Naive thymus-derived CD4-positive, alpha-beta T cell (primary cell): Measurements from ENCODE around the gene COL1A2. TPM values are rescaled to one million over a fixed set of nuclear protein-coding genes. Genes with fewer than 3 reads are reported as not detected.

Experiments used
- ATAC-seq: fragments of 150-1000 bp; cut with Tn5 transposase; 2 replicates; pipeline ENCODE4 v1.10.0; 2021; ENCODE audit warnings: mild to moderate bottlenecking, moderate library complexity
- CTCF ChIA-PET: fragments of 350-600 bp; sonication (Branson Sonifier 250); formaldehyde crosslinking; loops from one replicate; lab custom pipeline; 2021; ENCODE audit warnings: antibody characterized with exemption; lab: Charles Lee
- POLR2A ChIA-PET: fragments of 350-600 bp; sonication (Branson Sonifier 250); formaldehyde crosslinking; loops from one replicate; lab custom pipeline; 2021; ENCODE audit warnings: antibody characterized with exemption, inconsistent platforms; lab: Charles Lee
- DNase-seq, 9 donors: peaks; one replicate each; pipeline versions ENCODE4 v3.0.0 to v3.0.0-alpha.2; 2020 to 2022; ENCODE audit warnings: mixed read lengths in 1 of 9
- H3K27ac ChIP-seq: one replicate; pipeline ENCODE4 v1.7.0; 2013; ENCODE audit warnings: mild to moderate bottlenecking, low read depth, low read length, moderate library complexity
- H3K27me3 ChIP-seq, 2 donors: one replicate each; pipeline ENCODE4 v1.7.0; 2013; ENCODE audit warnings: low read length in 2 of 2, mild to moderate bottlenecking in 2 of 2, moderate library complexity in 2 of 2; ENCODE audit not compliant: control insufficient read depth in 2 of 2, insufficient read depth in 2 of 2
- H3K36me3 ChIP-seq, 3 experiments: 1 replicate in 2 of 3; 2 replicates in 1 of 3; pipeline ENCODE4 v1.7.0; 2013; ENCODE audit warnings: low read length in 3 of 3, mild to moderate bottlenecking in 3 of 3, moderate library complexity in 1 of 3; ENCODE audit not compliant: insufficient read depth in 3 of 3, control insufficient read depth in 2 of 3
- H3K4me1 ChIP-seq, 2 donors: one replicate each; pipeline ENCODE4 v1.7.0; 2013; ENCODE audit warnings: low read length in 2 of 2, mild to moderate bottlenecking in 2 of 2, moderate library complexity in 1 of 2; ENCODE audit not compliant: control insufficient read depth in 2 of 2, insufficient read depth in 2 of 2
- H3K4me3 ChIP-seq: 2 replicates; pipeline ENCODE4 v1.7.0; 2013; ENCODE audit warnings: mild to moderate bottlenecking, low read length
- H3K9me3 ChIP-seq, 3 experiments: 1 replicate in 2 of 3; 2 replicates in 1 of 3; pipeline ENCODE4 v1.7.0; 2013; ENCODE audit warnings: low read length in 3 of 3; ENCODE audit not compliant: control insufficient read depth in 2 of 3
- H3K27ac Mint-ChIP-seq, 9 donors: one replicate each; pipeline ENCODE4 v1.8.0; 2020 to 2022; ENCODE audit warnings: mixed read lengths in 9 of 9, mild to moderate bottlenecking in 8 of 9, moderate library complexity in 5 of 9, inconsistent platforms in 2 of 9
- H3K27me3 Mint-ChIP-seq, 5 donors: one replicate each; pipeline ENCODE4 v1.8.0; 2021 to 2022; ENCODE audit warnings: mixed read lengths in 5 of 5, mild to moderate bottlenecking in 1 of 5
- H3K36me3 Mint-ChIP-seq, 5 donors: one replicate each; pipeline ENCODE4 v1.8.0; 2020 to 2022; ENCODE audit warnings: mixed read lengths in 5 of 5, mild to moderate bottlenecking in 3 of 5, inconsistent platforms in 1 of 5
- H3K4me1 Mint-ChIP-seq, 7 donors: one replicate each; pipeline ENCODE4 v1.8.0; 2020 to 2022; ENCODE audit warnings: mixed read lengths in 7 of 7, mild to moderate bottlenecking in 3 of 7, inconsistent platforms in 1 of 7
- H3K4me3 Mint-ChIP-seq, 10 donors: one replicate each; pipeline ENCODE4 v1.8.0; 2020 to 2022; ENCODE audit warnings: mild to moderate bottlenecking in 10 of 10, mixed read lengths in 10 of 10, moderate library complexity in 6 of 10, inconsistent platforms in 2 of 10
- H3K9me3 Mint-ChIP-seq, 11 donors: one replicate each; pipeline ENCODE4 v1.8.0; 2020 to 2022; ENCODE audit warnings: mixed read lengths in 11 of 11, mild to moderate bottlenecking in 4 of 11, inconsistent platforms in 1 of 11, moderate library complexity in 1 of 11
- intact Hi-C, 2 donors: fragments of 100-400 bp; cut with micrococcal nuclease; formaldehyde crosslinking; loops; one replicate each; pipeline ENCODE4 v1.15.1; 2023
- polyA plus RNA-seq, 2 donors: library from polyadenylated mRNA; unstranded; fragments of 300-500 nt; fragmentation: Illumina TruSeq; gene quantifications; one replicate each; pipeline ENCODE4 v1.2.3, GENCODE V29; 2021
- total RNA-seq, 6 experiments: library from RNA in 5 of 6; stranded (reverse) in 5 of 6; gene quantifications; 1 replicate in 5 of 6; 2 replicates in 1 of 6; pipeline ENCODE4 v1.2.3 and lab custom pipeline; 2021 to 2026

The COL1A2 gene
- total and polyA plus RNA-seq, 7 experiments from 2014 or later: 0.32 to 5.7 (median 0.41) TPM; not detected in 4

DNA sequence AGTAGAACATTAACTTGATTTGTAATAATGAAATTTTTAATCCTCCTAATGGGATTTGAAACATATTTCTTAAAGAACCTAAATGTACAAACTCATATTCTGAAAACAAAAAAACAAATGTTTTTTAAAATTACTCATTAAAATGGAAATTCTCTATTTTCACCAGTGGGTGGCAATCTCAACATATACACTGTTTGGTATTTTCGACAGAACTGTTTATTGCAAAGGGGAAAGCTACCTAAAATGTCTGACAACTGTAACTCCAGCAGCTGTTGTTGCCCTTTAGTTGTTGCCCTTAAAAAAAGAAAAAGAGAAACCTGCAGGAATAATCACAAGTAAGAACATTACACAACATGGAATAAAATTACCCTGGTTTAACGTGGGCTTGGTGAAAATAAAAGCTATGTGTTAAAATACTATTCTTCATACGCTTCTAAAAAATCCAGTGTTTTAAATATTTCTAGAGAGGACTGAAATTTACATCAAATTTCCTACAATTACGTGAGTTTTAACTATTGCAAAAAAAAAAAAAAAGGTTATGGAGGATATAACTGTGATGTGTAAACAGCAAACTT is 54.5 kb downstream of the COL1A2 start:
- H3K27ac Mint-ChIP-seq: no peak overlapping the region
- H3K4me1 Mint-ChIP-seq: no peaks in the 10 kb centered on the region
- no peaks in the 10 kb centered on the region for H3K9me3 Mint-ChIP-seq
- peak; percentile 60 for ATAC-seq
- Histone ChIP-seq H3K36me3 (no peaks in the 10 kb centered on the region), H3K4me1 (no peaks in the 10 kb centered on the region), H3K4me3 (no peak overlapping the region), H3K9me3 (no peaks in the 10 kb centered on the region), H3K27me3 (peaks cover 0 to 2% of the 10 kb centered on the region in 2 donors), H3K27ac (no peak overlapping the region)
- ChIA-PET CTCF (interaction anchor here (0.6 to 2.5 kb wide), 6 partner anchors 9 to 1031 kb away, joined by 3 to 25 read pairs (median 6); no protein-coding TSS in a partner anchor), POLR2A (no interaction called here)
- peaks cover 7 to 19% (median 11%) of the 10 kb centered on the region in 5 donors for H3K27me3 Mint-ChIP-seq
- no peaks in the 10 kb centered on the region for H3K36me3 Mint-ChIP-seq
- intact Hi-C loops: loop anchor here (1.0 to 10.0 kb wide), 6 partner anchors 61 to 1243 kb away; partner anchors contain the start of gene SGCE (in 1 of the 2)
- no peak overlapping the region for H3K4me3 Mint-ChIP-seq
- peak in 6 of 9 donors; percentile 0 to 45 (median 24) for DNase-seq

DNA sequence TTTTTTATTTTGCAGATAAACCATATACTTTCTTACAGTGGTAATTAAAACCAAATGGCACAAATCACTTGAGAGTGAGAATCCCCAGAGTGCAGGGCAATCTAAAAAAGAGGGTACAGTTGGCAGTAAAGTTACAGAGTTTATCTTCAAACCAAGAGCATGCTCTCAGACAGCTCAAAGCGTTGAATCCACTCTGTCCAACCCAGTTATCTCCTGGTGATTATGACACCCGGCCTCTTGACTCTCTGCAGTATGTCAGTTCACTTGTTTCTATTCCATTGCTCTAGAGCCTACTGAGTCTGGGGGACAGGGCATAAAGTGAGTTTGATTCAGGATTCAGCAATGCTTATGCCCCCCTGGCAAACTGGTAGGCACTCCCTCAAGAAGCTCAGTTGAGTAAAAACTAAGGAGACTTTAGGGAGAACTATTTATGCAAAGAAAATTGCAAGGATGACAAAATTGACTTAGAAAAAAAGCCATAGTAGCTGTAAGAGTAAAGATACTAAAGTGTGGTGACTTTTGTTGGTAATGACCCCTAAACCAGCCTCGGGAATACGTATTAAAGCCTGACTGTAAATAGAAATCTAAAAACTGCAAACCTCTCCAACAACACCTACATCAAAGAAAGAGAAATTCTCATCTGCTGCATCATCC is 55.5 kb downstream of the COL1A2 start:
- intact Hi-C loops: no loop called here
- H3K27me3 ChIP-seq: peaks cover 0 to under 1% of the 10 kb centered on the region in 2 donors
- no peaks in the 10 kb centered on the region for H3K9me3 ChIP-seq
- ChIA-PET POLR2A (no interaction called here), CTCF (interaction anchor here (0.6 to 2.5 kb wide), 6 partner anchors 9 to 1030 kb away, joined by 3 to 25 read pairs (median 5); no protein-coding TSS in a partner anchor)
- no peaks in the 10 kb centered on the region for H3K4me1 ChIP-seq
- no peaks in the 10 kb centered on the region for H3K36me3 ChIP-seq
- no peaks in the 10 kb centered on the region for H3K9me3 Mint-ChIP-seq
- H3K4me3 ChIP-seq: no peak overlapping the region
- H3K4me3 Mint-ChIP-seq: no peak overlapping the region
- H3K27ac ChIP-seq: no peak overlapping the region
- H3K27ac Mint-ChIP-seq: no peak overlapping the region
- peaks cover 3 to 19% (median 7%) of the 10 kb centered on the region in 5 donors for H3K27me3 Mint-ChIP-seq
- ATAC-seq (no peak), DNase-seq (no peak)
- no peaks in the 10 kb centered on the region for H3K36me3 Mint-ChIP-seq
- H3K4me1 Mint-ChIP-seq: no peaks in the 10 kb centered on the region

DNA sequence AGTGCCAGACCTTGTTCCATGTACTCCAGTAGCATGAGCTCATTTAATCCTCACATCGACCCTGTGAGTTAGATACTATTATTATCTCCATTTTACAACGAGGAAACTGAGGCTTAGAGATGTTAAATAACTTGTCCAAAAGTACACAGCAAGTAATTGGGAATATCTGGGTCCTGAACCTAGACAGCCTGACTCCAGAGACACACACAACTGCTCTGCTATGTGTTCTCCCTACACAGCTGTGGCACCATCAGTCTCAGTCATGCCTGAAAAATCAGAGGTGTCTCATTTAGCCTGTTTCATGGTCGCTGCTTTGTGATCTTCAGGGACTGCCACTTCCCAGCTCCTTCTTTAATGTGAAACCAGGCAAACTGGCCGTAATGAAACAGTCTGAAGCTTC is 56.5 kb downstream of the COL1A2 start:
- intact Hi-C loops: no loop called here
- no peaks in the 10 kb centered on the region for H3K4me1 ChIP-seq
- DNase-seq (no peak), ATAC-seq (no peak)
- Mint-ChIP-seq H3K4me1 (no peaks in the 10 kb centered on the region), H3K27ac (no peak overlapping the region), H3K36me3 (no peaks in the 10 kb centered on the region), H3K9me3 (no peaks in the 10 kb centered on the region), H3K27me3 (peaks cover 0 to 11% (median 7%) of the 10 kb centered on the region in 5 donors), H3K4me3 (no peak overlapping the region)
- H3K9me3 ChIP-seq: no peaks in the 10 kb centered on the region
- no peaks in the 10 kb centered on the region for H3K36me3 ChIP-seq
- H3K4me3 ChIP-seq: no peak overlapping the region
- no peak overlapping the region for H3K27ac ChIP-seq
- ChIA-PET CTCF (interaction anchor here (0.6 to 2.0 kb wide), 3 partner anchors 590 to 1029 kb away, joined by 3 to 10 read pairs (median 3); no protein-coding TSS in a partner anchor), POLR2A (no interaction called here)
- no peaks in the 10 kb centered on the region for H3K27me3 ChIP-seq

DNA sequence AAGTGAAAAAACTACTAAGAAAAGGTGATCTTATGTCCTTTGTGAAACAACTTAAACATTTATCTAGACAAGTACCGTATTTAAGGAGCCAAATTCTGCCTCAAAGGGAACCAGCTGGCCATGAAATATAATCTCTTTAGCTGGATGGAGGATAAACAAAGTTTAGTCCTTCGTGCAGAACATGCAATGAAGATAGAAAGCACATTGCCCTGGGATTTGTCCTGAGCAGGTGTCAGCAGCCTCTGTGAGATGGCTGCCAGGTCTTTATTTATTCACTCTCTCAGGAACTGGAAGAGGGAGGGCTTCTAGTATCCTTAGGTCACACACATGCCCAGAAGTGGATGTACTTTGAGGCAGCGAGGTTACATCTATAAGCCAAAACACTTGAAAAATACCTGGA is 57.5 kb downstream of the COL1A2 start:
- H3K27me3 Mint-ChIP-seq: peaks cover 0 to 11% (median 7%) of the 10 kb centered on the region in 5 donors
- CTCF ChIA-PET: interaction anchor here (1.0 kb wide), 1 partner anchor 1024 kb away, joined by 6 read pairs; no protein-coding TSS in a partner anchor
- Histone ChIP-seq H3K36me3 (no peaks in the 10 kb centered on the region), H3K27ac (no peak overlapping the region), H3K4me3 (no peak overlapping the region), H3K27me3 (no peaks in the 10 kb centered on the region), H3K4me1 (no peaks in the 10 kb centered on the region), H3K9me3 (no peaks in the 10 kb centered on the region)
- intact Hi-C loops: no loop called here
- POLR2A ChIA-PET: no interaction called here
- no peaks in the 10 kb centered on the region for H3K9me3 Mint-ChIP-seq
- H3K4me1 Mint-ChIP-seq: peaks cover 0 to 1% (median 0%) of the 10 kb centered on the region in 7 donors
- no peak overlapping the region for H3K4me3 Mint-ChIP-seq
- ATAC-seq (no peak), DNase-seq (no peak)
- no peaks in the 10 kb centered on the region for H3K36me3 Mint-ChIP-seq
- no peak overlapping the region for H3K27ac Mint-ChIP-seq

DNA sequence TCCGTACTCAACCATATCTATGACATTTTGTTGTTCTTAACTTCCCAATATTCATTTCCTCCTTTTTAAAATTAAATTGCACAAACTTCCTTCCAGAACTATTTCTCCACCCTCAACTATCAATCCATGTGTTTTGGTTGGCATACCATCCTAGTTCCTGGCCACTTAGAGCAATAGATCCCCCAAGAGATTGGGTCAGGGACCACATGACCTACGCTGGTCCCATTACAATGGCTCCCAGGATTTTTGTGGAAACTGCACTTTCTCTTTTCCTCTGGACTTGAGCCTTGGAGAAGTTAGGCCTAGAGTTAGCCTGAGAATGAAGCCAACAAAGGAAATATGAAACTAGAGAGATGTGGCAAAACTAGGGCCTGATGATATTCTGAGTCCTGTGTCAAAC is 59.2 kb downstream of the COL1A2 start:
- no peak for DNase-seq
- Histone ChIP-seq H3K4me1 (no peaks in the 10 kb centered on the region), H3K27ac (no peak overlapping the region), H3K4me3 (no peak overlapping the region), H3K27me3 (no peaks in the 10 kb centered on the region), H3K9me3 (no peaks in the 10 kb centered on the region), H3K36me3 (no peaks in the 10 kb centered on the region)
- Mint-ChIP-seq H3K4me3 (no peak overlapping the region), H3K4me1 (peaks cover 0 to 1% (median 0%) of the 10 kb centered on the region in 7 donors), H3K27ac (no peak overlapping the region), H3K36me3 (no peaks in the 10 kb centered on the region), H3K27me3 (peaks cover 0 to 11% (median 7%) of the 10 kb centered on the region in 5 donors), H3K9me3 (no peaks in the 10 kb centered on the region)
- ChIA-PET POLR2A (no interaction called here), CTCF (interaction anchor here (0.7 kb wide), 1 partner anchor 780 kb away, joined by 3 read pairs; no protein-coding TSS in a partner anchor)
- no peak for ATAC-seq
- intact Hi-C loops: no loop called here

DNA sequence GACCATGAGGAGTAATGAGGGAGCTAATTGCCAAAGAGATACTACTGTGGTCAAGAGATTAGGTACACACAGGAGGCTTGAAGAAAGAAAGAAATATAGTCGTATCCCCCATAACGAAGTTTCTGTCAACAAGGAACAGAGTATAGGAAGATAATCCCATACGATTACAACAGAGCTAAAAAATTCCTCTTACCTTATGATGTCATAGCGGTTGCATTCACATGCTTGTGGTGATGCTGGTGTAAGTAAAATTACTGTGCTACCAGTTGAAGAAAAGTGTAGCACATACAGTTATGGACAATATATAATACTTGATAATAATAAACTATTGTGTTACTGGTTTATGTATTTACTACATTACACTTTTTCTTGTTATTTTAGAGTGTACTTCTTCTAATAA is 63.3 kb downstream of the COL1A2 start:
- POLR2A ChIA-PET: no interaction called here
- Mint-ChIP-seq H3K4me3 (no peak overlapping the region), H3K4me1 (peaks cover 0 to 1% (median 0%) of the 10 kb centered on the region in 7 donors), H3K27me3 (peaks cover 0 to 10% (median 0%) of the 10 kb centered on the region in 5 donors), H3K9me3 (no peaks in the 10 kb centered on the region), H3K27ac (no peak overlapping the region), H3K36me3 (no peaks in the 10 kb centered on the region)
- no peak overlapping the region for H3K4me3 ChIP-seq
- no peaks in the 10 kb centered on the region for H3K36me3 ChIP-seq
- no peaks in the 10 kb centered on the region for H3K27me3 ChIP-seq
- H3K9me3 ChIP-seq: no peaks in the 10 kb centered on the region
- CTCF ChIA-PET: interaction anchor here (1.6 kb wide), 1 partner anchor 9 kb away, joined by 4 read pairs; no protein-coding TSS in a partner anchor
- DNase-seq: no peak
- H3K27ac ChIP-seq: no peak overlapping the region
- no peak for ATAC-seq
- intact Hi-C loops: no loop called here
- no peaks in the 10 kb centered on the region for H3K4me1 ChIP-seq
